PC-3 (cell line): ENCODE results near the gene JAML. TPM values are rescaled to one million over a fixed set of nuclear protein-coding genes. Genes with fewer than 3 reads are reported as not detected.

Experiments used
- ATAC-seq: fragments of 200-7000 bp; cut with Tn5 transposase; 2 replicates; pipeline ENCODE4 v1.9.1; 2020; ENCODE audit warnings: mild to moderate bottlenecking, moderate library complexity
- BruUV-seq: library from RNA; stranded (reverse); fragments of 400-500 nt; replicated peaks from 2 replicates; lab custom pipeline; 2021; lab: Mats Ljungman, UMichigan
- CTCF ChIA-PET: fragments of 300-600 bp; sonication (Branson Sonifier 250); formaldehyde crosslinking; loops from one replicate; lab custom pipeline; 2022; ENCODE audit warnings: antibody characterized with exemption; lab: Charles Lee
- POLR2A ChIA-PET: fragments of 300-600 bp; sonication (Branson Sonifier 250); formaldehyde crosslinking; loops from one replicate; lab custom pipeline; 2022; ENCODE audit warnings: antibody characterized with exemption; ENCODE audit not compliant: unreplicated experiment; lab: Charles Lee
- DNase-seq: peaks from one replicate; pipeline ENCODE4 v3.0.0-alpha.2; 2015
- H2AFZ ChIP-seq: fragments of 300-600 bp; sonication (generic); 2 replicates; pipeline ENCODE4 v1.6.0; 2016; ENCODE audit warnings: antibody characterized with exemption, low read length
- H3F3A ChIP-seq: fragments of 300-600 bp; sonication (generic); one replicate; pipeline ENCODE4 v1.6.0; 2017; ENCODE audit warnings: antibody characterized with exemption, low read length, control low read depth, mild to moderate bottlenecking; ENCODE audit not compliant: unreplicated experiment
- H3K27ac ChIP-seq: fragments of 300-600 bp; sonication (generic); 2 replicates; pipeline ENCODE4 v1.5.1; 2016; ENCODE audit warnings: mild to moderate bottlenecking, low read length
- H3K27me3 ChIP-seq: fragments of 300-600 bp; sonication (generic); 2 replicates; pipeline ENCODE4 v1.6.1; 2016; ENCODE audit warnings: low read length, mixed read lengths
- H3K36me3 ChIP-seq: fragments of 300-600 bp; sonication (generic); 2 replicates; pipeline ENCODE4 v1.6.1; 2016; ENCODE audit warnings: low read depth, mixed run types, low read length, mixed read lengths
- H3K4me1 ChIP-seq: fragments of 300-600 bp; sonication (generic); 2 replicates; pipeline ENCODE4 v1.5.1; 2016; ENCODE audit warnings: low read length; ENCODE audit not compliant: insufficient read depth
- H3K4me2 ChIP-seq: fragments of 300-600 bp; sonication (generic); 2 replicates; pipeline ENCODE4 v1.6.0; 2016; ENCODE audit warnings: low read length
- H3K4me3 ChIP-seq: fragments of 300-600 bp; sonication (generic); 2 replicates; pipeline ENCODE4 v1.5.1; 2016; ENCODE audit warnings: mild to moderate bottlenecking, low read length, mixed read lengths
- H3K79me2 ChIP-seq: fragments of 300-600 bp; sonication (generic); 2 replicates; pipeline ENCODE4 v1.6.1; 2017; ENCODE audit warnings: low read length, mixed read lengths
- H3K9ac ChIP-seq: fragments of 300-600 bp; sonication (generic); 2 replicates; pipeline ENCODE4 v1.6.0; 2016; ENCODE audit warnings: mild to moderate bottlenecking, low read length
- H3K9me2 ChIP-seq: fragments of 300-600 bp; sonication (generic); replicated peaks from 2 replicates; pipeline ENCODE4 v1.6.1; 2016; ENCODE audit warnings: mixed run types, low read length, mixed read lengths
- H3K9me3 ChIP-seq: fragments of 300-600 bp; sonication (generic); 2 replicates; pipeline ENCODE4 v1.6.1; 2016; ENCODE audit warnings: low read length, mixed read lengths
- H4K20me1 ChIP-seq: fragments of 300-600 bp; sonication (generic); 2 replicates; pipeline ENCODE4 v1.6.1; 2016; ENCODE audit warnings: low read length, mixed read lengths
- CTCF ChIP-seq: fragments of 300-600 bp; sonication (generic); conservative IDR thresholded peaks from 2 replicates; pipeline ENCODE4 v1.5.1; 2017; ENCODE audit warnings: antibody characterized with exemption, low read depth, mild to moderate bottlenecking, low read length
- EZH2 ChIP-seq: fragments of 300-600 bp; sonication (generic); IDR thresholded peaks from one replicate; pipeline ENCODE4 v1.6.1; 2017; ENCODE audit warnings: antibody characterized with exemption, mild to moderate bottlenecking, low read length; ENCODE audit not compliant: unreplicated experiment
- EZH2phosphoT487 ChIP-seq: fragments of 300-600 bp; sonication (generic); IDR thresholded peaks from 2 replicates; pipeline ENCODE4 v1.6.1; 2018; ENCODE audit warnings: mild to moderate bottlenecking, antibody characterized with exemption, low read length, borderline replicate concordance
- intact Hi-C: fragments of 100-400 bp; cut with micrococcal nuclease; formaldehyde crosslinking; loops from 2 replicates; pipeline ENCODE4 v1.9.0; 2023
- total RNA-seq: library from RNA; depleted of rRNA; stranded (reverse); fragments of >200 nt; gene quantifications from 2 replicates; pipeline ENCODE4 v1.2.3, GENCODE V29; 2014

JAML gene
- total RNA-seq, 1 experiment from 2014 or later, result not detected

GRCh38 chr11:118247041-118247440, 22.2 kb upstream of the JAML start:
- Histone ChIP-seq H3K4me1 (peaks cover 41% of the 10 kb centered on the region), H3K9ac (peak overlapping the region; percentile 34), H3K4me2 (peak overlapping the region; percentile 71), H3F3A (no peaks in the 10 kb centered on the region), H3K79me2 (peaks cover 43% of the 10 kb centered on the region), H3K27ac (peak overlapping the region; percentile 82), H3K27me3 (no peaks in the 10 kb centered on the region), H3K36me3 (no peaks in the 10 kb centered on the region), H2AFZ (no peak overlapping the region), H3K9me2 (no peaks in the 10 kb centered on the region), H3K4me3 (no peak overlapping the region), H3K9me3 (no peaks in the 10 kb centered on the region), H4K20me1 (no peaks in the 10 kb centered on the region)
- POLR2A ChIA-PET, result interaction anchor here (0.7 kb wide), 1 partner anchor 32 kb away, joined by 3 read pairs; no protein-coding TSS in a partner anchor
- TF ChIP-seq EZH2 (no peak), CTCF (peak; percentile 13; the same call in 1 of the 2 replicates)
- ATAC-seq, result peak; percentile 94
- CTCF ChIA-PET, result interaction anchor here (0.5 to 1.8 kb wide), 3 partner anchors 49 to 1092 kb away, joined by 3 to 10 read pairs (median 4); no protein-coding TSS in a partner anchor
- no TSS peak for BruUV-seq
- intact Hi-C loops, result loop anchor here (1.0 to 2.0 kb wide), 2 partner anchors 40 to 48 kb away; no protein-coding TSS in a partner anchor
- peak; percentile 91 for DNase-seq

GRCh38 chr11:118245936-118246562, 21.2 kb upstream of the JAML start:
- Histone ChIP-seq H3K9me3 (no peaks in the 10 kb centered on the region), H4K20me1 (no peaks in the 10 kb centered on the region), H3K9me2 (no peaks in the 10 kb centered on the region), H3K27ac (peak overlapping the region; percentile 82), H3K36me3 (no peaks in the 10 kb centered on the region), H3K9ac (peak overlapping the region; percentile 34), H3F3A (peaks cover 4% of the 10 kb centered on the region), H2AFZ (no peak overlapping the region), H3K79me2 (peaks cover 35% of the 10 kb centered on the region), H3K4me3 (no peak overlapping the region), H3K4me2 (peak overlapping the region; percentile 71; the same call in 1 of the 2 replicates), H3K27me3 (no peaks in the 10 kb centered on the region), H3K4me1 (peaks cover 51% of the 10 kb centered on the region)
- ChIA-PET CTCF (interaction anchor here (0.6 to 1.8 kb wide), 2 partner anchors 28 to 48 kb away, joined by 3 to 10 read pairs; no protein-coding TSS in a partner anchor), POLR2A (no interaction called here)
- intact Hi-C loops, result loop anchor here (2.0 kb wide), 1 partner anchor 47 kb away; no protein-coding TSS in a partner anchor
- ATAC-seq (no peak; the same call in 1 of the 2 replicates), DNase-seq (peak; percentile 84)
- BruUV-seq, result no TSS peak
- TF ChIP-seq CTCF (no peak), EZH2phosphoT487 (no peak), EZH2 (no peak)
